HG02759 (cell line): ENCODE results near the gene GRIN3B.

ENCODE experiments used
- ATAC-seq: cut with Tn5 transposase; IDR thresholded peaks from one replicate; pipeline ENCODE4 v1.9.1; 2021; ENCODE audit warnings: mild to moderate bottlenecking, moderate library complexity; ENCODE audit not compliant: unreplicated experiment

The GRIN3B gene

DNA sequence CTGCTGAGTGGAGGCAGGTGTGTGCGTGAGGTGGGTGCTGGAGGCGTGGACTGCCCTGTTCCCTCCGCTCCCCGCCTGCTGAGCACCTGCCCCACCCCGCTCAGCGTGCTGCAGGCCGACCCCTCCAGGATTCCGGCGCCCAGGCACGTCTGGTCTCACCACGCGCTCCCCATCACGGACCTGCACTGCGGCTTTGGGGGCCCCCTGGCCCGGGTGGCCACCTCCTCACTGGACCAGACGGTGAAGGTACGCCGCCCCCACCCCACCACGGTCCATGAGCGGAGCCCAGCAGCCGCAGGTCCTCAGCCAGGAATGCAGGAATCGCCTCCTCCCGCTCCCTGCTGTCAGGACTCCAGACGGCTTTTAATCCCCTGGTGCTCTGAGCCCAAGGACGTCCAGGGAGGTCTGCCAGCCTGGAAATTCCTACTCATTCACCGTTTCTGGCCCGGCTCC, 10.1 kb upstream of the GRIN3B start:
- no peak for ATAC-seq

DNA sequence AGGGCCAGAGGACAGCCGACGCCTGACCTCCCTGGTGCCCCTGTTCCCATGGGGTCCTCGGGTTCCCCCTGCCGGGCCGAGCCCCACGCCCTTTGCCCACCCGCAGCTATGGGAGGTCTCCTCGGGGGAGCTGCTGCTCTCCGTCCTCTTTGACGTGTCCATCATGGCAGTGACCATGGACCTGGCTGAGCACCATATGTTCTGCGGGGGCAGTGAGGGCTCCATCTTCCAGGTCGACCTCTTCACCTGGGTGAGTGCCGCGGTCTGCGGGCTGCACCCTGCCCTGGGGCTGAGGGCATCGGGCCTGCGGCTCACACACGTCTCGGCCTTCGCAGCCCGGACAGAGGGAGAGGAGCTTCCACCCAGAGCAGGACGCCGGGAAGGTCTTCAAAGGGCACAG, 9.5 kb upstream of the GRIN3B start:
- ATAC-seq = no peak

DNA sequence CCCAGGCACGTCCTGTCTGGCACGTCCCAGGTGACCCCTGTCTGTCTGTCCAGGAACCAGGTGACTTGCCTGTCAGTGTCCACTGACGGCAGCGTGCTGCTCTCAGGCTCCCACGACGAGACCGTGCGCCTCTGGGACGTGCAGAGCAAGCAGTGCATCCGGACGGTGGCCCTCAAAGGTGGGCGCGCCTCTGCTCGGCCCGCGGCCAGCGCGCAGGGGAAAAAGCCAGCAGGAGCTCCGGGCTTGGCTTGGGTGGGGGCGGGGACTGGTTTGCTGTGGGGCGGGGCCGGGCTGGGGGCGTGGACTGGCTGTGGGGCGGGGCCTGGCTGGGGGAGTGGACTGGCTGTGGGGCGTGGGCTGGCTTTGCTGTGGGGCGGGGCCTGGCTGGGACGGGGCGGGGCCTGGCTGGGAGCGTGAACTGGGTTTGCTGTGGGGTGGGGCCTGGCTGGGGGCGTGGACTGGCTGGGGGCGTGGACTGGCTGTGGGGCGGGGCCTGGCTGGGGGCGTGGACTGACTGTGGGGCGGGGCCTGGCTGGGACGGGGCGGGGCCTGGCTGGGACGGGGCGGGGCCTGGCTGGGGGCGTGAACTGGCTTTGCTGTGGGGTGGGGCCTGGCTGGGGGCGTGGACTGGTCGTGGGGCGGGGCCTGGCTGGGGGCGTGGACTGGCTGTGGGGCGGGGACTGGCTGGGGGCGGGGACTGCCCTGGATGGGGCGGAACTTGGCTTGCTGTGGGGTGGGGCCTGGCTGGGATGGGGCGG, 8.9 kb upstream of the GRIN3B start:
- no peak for ATAC-seq

DNA sequence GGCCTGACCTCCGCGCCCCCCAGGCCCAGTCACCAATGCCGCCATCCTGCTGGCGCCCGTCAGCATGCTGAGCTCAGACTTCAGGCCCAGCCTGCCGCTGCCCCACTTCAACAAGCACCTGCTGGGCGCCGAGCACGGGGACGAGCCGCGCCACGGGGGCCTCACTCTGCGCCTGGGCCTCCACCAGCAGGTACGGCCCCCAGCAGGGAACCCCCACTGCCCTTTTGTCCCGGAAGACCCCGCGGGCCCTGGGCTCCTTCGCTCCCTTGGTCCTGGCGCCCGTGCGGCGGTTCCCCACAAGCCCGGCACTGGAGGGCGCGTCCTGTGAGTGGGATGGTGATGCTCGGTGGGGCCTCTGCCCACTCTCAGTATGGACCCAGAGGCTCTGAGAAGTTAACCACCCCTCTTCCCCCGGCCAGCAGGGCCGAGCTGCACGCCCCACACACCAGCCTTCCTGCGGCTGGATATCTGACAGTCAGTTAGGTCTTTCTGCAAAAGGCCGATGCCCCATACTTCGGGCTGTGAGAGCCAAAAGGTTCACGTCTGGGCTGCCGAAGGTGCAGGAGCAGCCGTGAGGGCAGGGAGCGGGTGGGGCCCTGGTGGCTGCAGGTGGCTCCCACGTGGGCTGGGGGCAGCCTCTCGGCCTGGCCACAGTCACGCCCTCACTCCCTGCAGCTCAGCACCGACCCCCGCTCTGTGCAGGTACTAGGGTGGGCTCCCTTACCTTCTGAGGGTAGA, 8.1 kb upstream of the GRIN3B start:
- no peak for ATAC-seq

DNA sequence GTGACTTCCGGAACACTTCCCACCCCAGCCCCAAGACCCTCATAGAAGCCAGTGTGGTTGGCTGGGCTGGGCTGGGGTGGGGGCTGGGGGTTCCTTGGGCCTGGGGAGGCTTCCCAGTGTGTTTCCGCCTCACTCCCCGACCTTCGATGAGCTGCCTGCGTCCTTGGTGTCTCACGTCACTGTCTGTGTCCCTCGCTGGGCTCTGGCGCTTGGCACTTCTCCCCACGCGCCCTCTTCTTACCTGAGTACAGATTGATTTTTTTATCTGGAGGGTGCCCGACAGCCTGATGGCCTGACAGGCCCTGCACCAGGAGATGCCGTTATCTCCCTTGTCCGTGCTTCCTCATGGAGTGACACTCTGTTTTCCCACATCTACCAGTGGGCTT, 7.6 kb upstream of the GRIN3B start:
- no peak for ATAC-seq

DNA sequence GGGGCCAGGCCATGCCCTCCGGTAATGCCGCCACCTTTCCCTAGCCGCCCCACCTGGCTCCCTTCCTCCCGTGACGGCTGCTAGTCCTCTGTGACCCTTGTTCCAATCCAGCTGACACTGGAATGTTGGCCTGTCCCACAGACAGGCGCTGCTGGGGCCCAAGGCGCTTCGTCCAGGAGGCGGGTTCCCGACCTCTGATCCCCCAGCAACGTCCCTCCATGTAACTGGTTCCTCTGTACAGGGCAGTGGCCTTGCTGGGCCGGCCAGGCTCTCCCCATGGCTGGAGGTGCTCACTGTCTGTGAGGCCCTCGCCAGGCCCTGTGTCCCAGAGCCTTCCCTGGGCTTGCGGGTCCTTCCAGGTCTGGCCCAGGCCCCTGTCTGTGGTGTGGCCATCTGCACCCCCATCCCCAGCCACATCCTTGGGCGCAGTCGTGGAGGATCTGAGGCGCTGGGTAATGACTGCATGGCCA, 6.8 kb upstream of the GRIN3B start:
- ATAC-seq = no peak

DNA sequence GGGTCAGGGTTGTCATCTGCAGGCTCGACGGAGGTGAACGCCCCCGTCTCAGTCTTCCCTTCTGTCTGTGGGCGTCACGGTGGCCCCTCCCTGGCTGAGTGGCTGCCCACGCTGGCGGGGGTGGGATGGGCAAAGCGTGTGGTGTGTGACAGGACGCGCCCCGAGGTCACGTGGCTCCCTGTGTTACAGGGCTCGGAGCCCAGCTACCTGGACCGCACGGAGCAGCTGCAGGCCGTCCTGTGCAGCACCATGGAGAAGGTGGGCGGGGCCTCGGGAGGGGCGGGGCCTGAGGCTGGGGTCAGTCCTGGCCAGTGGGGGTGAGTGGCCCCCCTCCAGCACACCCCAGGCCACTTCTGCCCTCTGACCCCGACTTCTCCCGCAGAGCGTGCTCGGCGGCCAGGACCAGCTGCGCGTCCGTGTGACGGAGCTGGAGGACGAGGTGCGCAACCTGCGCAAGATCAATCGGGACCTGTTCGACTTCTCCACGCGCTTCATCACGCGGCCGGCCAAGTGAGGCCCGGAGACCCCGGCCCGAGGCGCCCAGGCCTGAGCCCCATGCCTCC, 6.3 kb upstream of the GRIN3B start:
- no peak for ATAC-seq

DNA sequence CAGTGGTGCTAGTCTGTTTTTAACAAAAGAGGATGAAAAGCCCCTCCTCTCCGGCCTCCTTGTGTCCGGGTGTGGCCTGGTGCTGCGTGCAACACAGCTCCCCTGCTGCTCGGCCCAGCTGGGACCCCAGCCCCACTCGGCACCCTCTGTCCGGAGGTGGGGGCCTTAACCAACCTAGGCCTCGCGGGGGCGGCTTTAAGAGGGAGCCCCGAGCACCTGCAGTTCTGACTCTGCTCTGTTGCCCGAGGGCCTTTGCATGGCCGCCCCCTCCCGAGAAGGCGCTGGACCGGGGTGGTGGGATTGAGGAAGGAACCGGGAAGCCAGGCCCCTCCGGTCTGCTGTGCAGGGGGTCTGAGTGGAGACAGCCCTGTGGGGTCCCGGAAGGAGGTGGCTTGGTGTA, 5.7 kb upstream of the GRIN3B start:
- no peak for ATAC-seq

DNA sequence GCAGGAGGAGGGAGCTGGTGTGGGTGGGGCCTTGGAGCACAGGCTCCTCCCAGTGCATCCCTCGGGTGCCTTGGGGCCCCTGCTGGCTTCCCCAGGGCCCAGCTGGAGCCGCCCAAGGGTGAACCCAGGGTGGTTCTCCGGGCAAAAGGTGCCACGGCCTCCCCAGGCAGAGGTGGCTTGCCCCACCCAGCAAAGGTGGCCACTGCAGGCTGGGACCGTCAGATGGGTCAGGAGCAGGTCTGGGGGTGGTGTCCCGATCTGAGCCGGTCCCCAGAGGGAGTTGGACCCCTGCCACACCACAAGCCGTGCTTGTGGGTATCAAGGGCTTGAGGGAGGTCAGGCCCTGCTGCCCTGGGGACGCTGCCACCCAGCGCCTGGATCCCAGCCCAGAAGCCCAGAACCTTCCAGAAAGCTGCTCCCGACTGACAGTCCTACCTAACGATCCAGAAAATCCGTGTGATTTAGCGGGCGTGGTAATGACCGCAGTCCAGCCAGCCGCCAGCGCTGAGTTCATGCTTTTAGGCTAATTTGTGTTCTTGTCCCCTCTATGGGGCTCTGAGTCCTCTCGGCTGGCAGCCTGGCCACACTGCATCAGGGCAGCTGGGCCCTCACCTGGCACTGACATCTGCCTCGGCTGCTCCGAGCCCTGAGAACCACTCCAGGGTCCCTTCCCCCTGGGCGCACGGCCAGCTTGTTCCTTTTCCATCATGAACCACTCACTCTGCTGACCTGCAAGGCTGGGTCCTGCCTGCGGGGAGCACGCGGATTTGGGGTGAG, 5.0 kb upstream of the GRIN3B start:
- no peak for ATAC-seq

DNA sequence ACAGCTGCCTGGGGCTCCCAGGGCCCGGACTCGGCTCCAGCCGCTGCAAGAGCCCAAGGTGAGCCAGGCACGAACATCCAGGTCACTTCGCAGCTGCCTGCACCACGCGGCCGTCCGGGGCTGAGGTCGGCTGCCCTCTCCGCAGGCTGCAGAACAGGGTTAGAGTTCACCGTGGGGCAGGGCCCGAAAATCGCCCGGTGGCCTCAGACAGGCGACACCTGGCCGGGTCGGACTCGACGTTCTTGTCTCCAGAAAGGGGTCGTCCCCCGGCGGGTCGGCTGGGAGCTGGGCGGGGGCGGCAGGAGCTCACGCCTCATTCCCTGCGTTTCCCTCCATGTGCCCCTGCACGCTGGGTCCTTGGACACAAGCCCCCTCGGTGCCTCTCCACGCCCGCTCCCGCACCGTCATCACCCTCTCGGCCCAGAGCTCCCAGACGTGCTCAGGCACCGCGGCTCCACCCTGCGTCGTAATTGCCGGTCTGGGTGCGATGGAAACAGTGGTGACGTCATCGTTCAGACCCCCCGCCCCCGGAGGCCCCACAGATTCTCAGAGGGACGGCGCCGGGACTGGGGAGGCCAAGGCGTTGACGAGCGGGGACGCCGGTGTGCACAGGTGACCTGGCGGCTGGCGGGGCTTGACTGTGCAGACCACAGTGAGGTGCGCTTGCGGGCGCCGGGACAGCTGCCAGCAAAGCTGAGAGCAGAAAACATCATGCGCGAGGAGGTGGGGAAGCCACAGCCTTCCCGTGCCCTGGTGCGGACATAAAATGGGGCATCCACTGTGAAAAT, 4.0 kb upstream of the GRIN3B start:
- ATAC-seq = no peak

DNA sequence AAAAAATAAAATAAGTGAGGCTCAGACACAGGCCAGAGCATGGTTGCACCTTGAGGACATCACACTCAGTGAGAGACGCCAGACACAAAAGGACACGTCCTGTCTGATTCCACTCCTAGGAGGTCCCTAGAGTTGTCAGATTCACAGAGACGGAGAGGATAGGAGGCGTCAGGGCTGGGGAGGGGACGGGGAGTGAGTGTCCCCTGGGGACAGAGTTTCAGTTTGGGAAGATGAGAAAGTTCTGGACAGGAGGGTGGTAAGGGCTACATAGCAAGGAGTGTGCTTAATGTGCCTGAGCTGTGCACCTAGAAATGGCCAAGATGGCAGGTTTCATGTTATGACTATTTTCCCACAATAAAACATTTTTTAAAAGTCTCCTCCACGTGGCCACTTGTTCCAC, 2.2 kb upstream of the GRIN3B start:
- no peak for ATAC-seq

DNA sequence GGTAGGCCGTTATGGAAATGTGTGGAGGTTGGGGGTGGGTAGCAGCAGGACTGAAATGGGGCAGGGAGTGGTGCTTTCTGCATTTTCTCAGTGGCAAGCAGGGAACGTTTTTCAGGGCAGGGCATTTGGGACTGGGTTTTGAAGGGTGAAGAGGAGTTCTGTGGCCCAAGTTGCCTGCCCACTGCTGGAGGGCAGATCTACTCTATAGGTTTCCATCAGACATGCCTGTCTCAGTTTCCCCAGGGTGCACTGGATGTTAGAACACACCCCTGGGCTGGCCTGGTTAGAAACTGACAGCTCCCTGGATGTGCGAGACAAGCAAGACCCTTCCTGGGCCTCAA, 870 bp upstream of the GRIN3B start:
- ATAC-seq = no peak

DNA sequence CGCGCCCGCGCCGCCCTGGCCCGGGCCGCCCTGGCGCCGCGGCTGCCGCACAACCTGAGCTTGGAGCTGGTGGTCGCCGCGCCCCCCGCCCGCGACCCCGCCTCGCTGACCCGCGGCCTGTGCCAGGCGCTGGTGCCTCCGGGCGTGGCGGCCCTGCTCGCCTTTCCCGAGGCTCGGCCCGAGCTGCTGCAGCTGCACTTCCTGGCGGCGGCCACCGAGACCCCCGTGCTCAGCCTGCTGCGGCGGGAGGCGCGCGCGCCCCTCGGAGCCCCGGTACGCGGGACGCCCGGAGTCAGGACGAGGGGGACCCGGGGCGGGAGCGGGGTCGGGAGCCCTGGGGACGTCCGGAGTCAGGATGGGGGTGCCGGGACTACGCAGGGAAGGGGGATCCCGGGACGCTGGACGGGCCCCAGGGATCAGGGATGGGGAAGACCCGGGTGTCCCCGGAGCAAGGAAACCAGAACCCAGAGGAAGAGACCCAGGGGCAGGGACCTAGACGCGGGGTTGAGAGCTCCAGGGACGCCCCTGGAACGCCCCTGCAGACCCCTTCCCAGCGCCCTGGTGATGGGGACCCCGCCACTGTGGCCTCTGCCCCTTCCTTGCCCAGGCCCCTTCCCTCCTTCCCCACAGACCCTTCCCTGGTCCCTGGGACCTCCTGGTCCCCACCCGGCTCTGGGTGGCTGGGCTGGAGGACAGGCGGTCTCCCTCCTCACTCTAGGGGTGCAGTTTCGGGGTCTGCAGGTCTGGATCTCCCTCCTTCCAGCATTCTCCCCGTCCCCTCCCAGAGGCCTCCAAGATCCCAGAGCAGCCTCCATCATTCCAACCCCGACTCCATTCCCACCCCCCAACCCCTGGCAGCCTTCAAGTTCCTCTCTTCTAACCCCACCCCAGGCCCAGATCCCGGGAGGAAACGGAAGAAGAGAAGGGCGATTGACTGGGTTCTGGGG, 645 bp downstream of the GRIN3B start:
- no peak for ATAC-seq

DNA sequence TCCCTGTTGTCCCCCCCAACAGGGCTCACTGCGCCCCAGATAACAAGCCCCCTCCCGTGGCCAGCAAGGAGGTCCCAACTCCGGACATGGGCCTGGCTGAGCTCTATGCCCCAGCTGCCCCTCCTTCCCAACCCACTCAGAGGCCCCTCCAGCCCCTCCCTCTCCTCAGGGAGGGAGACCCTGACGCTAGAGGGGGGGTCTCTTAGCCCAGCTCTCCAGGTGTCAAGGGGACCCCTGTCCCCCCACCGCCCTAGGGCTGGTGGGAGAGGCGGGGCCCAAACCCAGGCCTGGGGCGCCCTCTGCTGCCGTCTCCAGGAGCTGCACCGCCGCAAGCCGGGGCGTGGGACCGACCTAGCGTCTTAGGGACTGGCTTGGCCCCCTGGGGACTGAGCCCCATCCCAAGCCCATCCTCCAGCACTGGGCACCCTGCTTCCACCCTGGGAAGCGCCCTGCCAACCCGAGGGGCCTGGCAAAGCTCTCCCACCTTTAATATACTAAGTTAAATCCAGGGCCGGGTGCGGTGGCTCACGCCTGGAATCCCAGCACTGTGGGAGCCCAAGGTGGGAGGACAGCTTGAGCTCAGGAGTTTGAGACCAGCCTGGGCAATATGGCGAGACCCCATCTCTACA, 1.4 kb downstream of the GRIN3B start:
- ATAC-seq = no peak

DNA sequence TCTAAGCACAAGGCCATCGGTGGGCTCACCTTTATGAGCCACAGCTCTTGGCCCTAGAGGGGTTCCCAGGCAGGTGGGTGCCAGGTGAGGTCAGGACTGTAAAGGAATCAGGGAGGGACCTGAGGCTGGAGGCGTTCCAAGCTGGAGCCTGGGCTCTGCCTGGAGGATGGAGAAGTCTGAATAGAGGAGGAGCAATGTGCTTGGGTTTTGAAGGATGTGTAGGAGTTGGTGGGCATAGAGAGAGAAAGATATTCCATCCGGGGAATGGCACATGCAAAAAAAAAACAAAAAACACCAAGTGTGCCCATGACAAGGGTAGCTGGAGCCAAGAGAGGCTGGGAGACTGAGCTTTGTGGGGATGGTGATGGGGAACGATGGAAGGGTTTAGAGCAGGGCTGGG, 2.4 kb downstream of the GRIN3B start:
- no peak for ATAC-seq

DNA sequence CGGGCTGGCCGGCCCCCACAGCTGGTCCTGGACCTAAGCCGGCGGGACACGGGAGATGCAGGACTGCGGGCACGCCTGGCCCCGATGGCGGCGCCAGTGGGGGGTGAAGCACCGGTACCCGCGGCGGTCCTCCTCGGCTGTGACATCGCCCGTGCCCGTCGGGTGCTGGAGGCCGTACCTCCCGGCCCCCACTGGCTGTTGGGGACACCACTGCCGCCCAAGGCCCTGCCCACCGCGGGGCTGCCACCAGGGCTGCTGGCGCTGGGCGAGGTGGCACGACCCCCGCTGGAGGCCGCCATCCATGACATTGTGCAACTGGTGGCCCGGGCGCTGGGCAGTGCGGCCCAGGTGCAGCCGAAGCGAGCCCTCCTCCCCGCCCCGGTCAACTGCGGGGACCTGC, 3.1 kb downstream of the GRIN3B start:
- ATAC-seq = no peak

DNA sequence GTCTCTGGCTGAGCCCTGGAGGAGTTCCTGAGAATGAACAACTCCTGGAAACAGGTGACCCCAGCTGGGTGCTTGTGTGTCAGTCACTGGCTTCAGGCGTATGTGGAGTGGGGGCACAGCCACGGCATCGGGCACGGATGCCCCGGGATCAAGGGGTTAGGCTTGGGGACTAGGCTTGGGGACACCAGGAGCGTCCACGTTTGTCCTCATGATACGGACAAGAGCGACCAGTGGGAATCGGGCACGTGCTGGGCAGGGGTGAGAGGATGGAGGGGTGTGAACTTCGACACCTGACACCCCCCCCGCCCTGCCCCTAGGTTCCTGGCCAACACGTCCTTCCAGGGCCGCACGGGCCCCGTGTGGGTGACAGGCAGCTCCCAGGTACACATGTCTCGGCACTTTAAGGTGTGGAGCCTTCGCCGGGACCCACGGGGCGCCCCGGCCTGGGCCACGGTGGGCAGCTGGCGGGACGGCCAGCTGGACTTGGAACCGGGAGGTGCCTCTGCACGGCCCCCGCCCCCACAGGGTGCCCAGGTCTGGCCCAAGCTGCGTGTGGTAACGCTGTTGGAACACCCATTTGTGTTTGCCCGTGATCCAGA, 4.1 kb downstream of the GRIN3B start:
- no peak for ATAC-seq

DNA sequence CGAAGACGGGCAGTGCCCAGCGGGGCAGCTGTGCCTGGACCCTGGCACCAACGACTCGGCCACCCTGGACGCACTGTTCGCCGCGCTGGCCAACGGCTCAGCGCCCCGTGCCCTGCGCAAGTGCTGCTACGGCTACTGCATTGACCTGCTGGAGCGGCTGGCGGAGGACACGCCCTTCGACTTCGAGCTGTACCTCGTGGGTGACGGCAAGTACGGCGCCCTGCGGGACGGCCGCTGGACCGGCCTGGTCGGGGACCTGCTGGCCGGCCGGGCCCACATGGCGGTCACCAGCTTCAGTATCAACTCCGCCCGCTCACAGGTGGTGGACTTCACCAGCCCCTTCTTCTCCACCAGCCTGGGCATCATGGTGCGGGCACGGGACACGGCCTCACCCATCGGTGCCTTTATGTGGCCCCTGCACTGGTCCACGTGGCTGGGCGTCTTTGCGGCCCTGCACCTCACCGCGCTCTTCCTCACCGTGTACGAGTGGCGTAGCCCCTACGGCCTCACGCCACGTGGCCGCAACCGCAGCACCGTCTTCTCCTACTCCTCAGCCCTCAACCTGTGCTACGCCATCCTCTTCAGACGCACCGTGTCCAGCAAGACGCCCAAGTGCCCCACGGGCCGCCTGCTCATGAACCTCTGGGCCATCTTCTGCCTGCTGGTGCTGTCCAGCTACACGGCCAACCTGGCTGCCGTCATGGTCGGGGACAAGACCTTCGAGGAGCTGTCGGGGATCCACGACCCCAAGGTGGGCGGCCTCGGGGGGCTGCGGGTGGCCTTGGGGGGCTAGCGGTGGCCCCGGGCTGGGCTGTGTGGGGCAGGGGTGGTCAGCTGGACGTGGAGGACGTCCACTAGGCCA, 4.8 kb downstream of the GRIN3B start:
- ATAC-seq = no peak
